Measurements from ENCODE around the gene DEPDC5.

The DEPDC5 gene

GRCh38 chr22:31853736-31854495, 100.1 kb downstream of the DEPDC5 start:
- no peak for DNase-seq

GRCh38 chr22:31857247-31857646, 103.4 kb downstream of the DEPDC5 start:
- DNase-seq: no peak

GRCh38 chr22:31861226-31861840, 107.5 kb downstream of the DEPDC5 start:
- no peak for DNase-seq

GRCh38 chr22:31866918-31867317, 113.1 kb downstream of the DEPDC5 start:
- no peak for DNase-seq

DNA sequence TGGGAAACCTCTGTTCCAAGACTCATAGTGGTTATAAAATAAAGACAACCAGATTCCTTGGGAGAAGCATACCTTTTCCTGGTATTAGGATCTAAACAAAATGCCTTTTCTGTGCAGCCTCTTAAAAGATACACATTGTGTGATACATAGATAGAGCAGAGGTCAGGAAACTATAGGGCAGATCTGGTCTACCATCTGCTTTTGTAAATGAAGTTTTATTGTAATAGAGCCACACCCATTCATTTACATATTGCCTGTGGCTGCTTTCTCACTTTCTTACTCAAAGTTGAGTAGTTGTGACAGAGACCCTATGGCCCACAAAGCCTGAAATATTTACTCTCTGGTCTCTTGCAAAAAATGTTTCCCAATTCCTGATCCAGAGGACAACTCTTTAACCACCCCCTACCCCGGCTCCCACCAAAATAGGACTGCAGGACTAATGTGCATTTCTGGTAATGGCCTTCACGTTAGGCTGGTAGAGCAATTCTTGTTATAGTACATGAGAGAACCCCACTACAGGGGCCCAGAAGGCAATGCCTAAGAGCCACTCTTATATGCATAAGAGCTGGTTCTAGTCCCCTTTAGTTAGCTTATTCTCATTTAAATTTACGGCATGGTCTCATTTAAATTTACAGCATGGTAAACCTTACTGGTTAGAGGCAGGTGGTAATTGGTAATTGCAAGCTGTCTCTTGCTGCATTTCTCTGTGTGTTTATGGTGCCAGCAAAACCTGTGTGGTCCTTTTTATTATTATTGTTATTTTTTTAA, 113.8 kb downstream of the DEPDC5 start:
- no peak for DNase-seq

DNA sequence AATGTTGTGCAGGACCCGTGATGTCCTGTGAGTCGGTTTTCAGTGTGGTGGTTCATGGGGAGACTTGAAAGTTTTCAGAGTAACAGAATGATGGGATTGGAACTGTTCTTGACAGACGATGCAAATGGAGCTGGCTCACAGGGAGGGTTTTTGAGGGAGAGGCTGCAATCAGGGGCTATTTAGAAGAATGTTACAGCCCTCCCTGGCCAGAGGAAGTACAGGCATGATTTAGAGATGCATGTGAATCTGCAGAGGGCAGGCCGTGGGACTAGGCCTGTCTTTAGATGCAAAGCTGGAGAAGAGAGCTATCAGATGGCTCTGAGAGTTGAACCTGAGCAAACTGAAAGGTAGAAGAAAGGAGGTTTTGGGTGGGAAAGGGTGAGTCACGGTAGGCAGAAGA, 115.9 kb downstream of the DEPDC5 start:
- no peak for DNase-seq

GRCh38 chr22:31870890-31871289, 117.1 kb downstream of the DEPDC5 start:
- DNase-seq: peak; percentile 29

- peak; percentile 13 for DNase-seq
Measured at GRCh38 chr22:31871480-31871879, 117.7 kb downstream of the DEPDC5 start.

DNA sequence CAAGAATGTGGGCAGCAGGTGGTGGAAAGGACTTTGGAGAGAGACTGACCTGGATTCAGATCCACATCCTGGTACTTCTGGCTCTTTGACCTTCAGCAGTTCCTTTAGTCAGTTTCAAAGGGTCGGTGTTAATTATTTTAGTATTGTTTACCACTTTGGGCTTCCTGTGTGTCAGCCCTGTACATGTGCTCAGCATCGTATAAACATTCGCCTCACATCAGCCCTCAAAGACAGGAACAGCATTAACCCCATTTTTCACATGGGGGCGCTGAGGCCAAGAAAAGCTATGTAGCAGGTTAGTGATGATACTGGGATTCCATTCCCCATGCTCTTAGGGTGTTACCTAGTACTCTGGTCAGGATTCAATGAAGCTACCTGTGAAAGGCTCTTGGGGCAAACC, 118.4 kb downstream of the DEPDC5 start:
- no peak for DNase-seq

GRCh38 chr22:31874821-31875220, 121.0 kb downstream of the DEPDC5 start:
- no peak for DNase-seq

GRCh38 chr22:31876156-31876920, 122.5 kb downstream of the DEPDC5 start:
- no peak for DNase-seq

DNA sequence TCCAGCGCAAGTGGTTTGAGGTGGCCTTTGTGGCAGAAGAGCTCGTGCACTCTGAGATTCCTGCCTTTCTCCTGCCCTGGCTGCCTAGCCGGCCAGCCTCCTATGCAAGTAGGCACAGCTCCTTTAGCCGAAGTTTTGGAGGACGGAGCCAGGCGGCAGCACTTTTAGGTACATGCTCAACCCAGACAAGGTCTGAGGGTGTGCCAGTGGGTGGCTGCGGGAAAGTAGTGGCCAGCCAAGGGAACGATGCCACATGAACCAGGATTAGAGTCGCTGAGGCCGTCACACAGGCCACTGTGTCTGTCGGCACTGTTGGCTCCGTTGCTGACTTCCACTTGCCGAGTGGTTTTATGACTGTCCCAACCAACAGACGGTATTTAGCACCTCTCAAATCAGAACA, 125.8 kb downstream of the DEPDC5 start:
- no peak for DNase-seq

DNA sequence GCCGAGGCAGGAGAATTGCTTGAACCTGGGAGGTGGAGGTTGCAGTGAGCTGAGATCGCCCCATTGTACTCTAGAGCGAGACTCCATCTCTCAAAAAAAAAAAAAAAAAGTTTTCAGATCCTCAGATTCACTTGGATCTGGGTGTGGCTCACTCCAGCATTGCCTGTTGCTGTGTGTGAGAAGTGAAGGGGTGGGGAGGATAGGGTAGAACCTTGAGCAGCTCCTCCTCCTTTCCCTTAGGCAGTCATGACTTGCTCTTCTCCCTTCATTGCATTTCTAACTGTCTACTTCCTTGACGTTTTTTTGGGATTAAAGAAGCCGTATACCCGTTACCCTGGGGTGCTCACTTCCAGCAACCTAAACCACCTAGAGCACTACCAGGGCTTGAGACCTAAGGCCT, 127.4 kb downstream of the DEPDC5 start:
- no peak for DNase-seq

DNA sequence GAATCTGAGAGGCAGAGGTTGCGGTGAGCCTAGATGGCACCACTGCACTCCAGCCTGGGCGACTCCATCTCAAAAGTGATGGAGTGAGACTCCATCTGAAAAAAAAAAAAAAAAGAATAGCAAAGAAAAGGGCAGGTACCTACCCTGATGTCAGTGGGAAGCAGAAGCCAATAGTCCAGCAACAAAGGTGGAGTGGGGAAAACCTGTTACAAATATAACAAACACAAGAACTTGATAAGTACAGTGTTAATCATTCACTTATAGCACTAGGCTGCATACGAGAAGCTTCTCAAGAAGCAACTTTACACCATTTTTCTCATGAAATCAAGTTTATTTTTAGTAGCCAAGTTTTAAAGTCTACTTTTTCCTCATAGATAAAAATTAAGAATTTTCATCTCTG, 128.0 kb downstream of the DEPDC5 start:
- DNase-seq: no peak

GRCh38 chr22:31882971-31883370, 129.2 kb downstream of the DEPDC5 start:
- no peak for DNase-seq

DNA sequence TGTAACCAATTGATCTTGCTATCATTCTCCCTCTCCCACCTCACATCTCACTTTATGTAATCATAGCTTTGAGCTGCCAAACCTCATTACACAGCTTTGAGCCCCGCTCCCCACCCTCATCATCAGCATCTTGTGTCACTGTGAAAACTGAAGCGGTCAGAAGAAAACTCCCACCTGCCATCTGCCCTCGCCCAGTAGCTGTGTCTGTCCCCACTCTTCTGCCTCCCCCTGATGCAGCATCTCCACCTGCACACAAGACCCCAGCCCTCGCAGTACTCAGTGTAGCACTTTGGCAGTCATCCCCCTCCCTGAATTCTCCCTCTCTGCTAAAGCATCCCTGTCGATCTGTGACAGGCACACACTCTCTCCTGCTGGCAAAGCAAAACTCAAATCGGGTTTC, 130.2 kb downstream of the DEPDC5 start:
- DNase-seq: no peak

DNA sequence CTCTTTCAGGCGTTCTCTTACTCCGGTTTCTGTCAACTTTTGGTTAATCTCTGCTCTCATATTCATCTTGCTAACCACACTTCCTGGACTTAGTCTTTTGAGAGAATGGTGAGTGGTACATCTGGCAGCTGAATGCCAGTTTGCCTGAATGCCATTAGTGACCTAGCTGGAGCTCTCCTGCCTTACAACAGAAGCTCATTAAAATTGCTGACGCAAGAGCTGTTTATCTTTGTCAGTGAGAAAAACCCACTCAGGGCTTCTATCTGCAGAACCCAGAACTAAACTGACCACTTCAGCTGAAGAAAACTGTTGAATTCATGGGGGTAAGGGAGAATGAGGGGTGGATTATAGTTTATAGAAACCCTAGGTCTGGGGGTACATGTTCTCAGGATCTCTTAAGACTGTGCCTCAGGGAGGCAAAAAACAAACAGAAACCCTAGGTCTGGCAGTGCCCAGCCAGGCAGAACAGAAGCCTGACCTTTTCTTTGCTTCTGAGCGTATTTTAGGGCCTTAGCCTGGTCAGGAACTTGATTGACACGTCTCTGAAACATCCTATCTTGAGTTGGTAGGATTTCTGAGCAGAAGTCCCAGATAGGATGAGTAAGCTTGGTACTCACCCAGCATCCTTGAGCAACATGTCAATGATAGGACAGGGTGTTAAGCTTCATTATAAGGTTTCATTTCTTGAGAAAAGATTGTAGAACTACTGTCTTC, 137.7 kb downstream of the DEPDC5 start:
- no peak for DNase-seq

GRCh38 chr22:31892080-31892433, 138.2 kb downstream of the DEPDC5 start:
- DNase-seq: no peak

GRCh38 chr22:31893460-31893859, 139.6 kb downstream of the DEPDC5 start:
- DNase-seq: no peak

- no peak for DNase-seq
Measured at GRCh38 chr22:31895411-31896123, 141.7 kb downstream of the DEPDC5 start.

DNA sequence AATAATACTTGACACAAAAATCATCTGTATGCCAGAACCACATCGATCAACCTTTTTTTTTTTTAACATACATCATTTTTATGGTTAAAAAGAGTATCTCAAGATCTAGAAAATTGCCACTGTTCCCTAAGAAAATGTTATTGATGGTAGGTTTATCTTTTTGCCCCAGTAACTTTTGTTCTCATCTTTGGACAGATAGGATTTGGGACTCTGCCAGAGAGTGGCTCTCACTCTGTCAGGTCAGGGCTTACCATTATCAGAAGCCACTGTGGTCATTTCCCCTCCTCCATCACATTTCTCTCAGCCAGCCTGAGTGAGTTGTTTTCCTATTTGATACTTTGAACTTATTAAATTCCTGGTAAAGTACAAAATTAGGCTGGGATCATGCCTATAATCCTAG, 142.7 kb downstream of the DEPDC5 start:
- DNase-seq: no peak

All from suppressor macrophage treated with lipopolysaccharide for 4 hours (primary cell).